Naive thymus-derived CD8-positive, alpha-beta T cell (primary cell): ENCODE data around the gene MYO15B. TPM values are rescaled to one million over a fixed set of nuclear protein-coding genes. Genes with fewer than 3 reads are reported as not detected.

Source experiments
- ATAC-seq, 2 donors: fragments of 150-1000 bp; cut with Tn5 transposase in 1 of 2; sonication (Bioruptor Pico), chemical (Tn5 transposase) in 1 of 2; 1 replicate in 1 of 2; 2 replicates in 1 of 2; pipeline ENCODE4 v1.10.0; 2021; ENCODE audit warnings: mild to moderate bottlenecking in 2 of 2, moderate library complexity in 2 of 2
- POLR2A ChIA-PET: fragments of 350-600 bp; sonication (Branson Sonifier 250); formaldehyde crosslinking; loops from one replicate; lab custom pipeline; 2021; ENCODE audit warnings: antibody characterized with exemption; lab: Charles Lee
- DNase-seq, 10 donors: peaks; one replicate each; pipeline versions ENCODE4 v3.0.0 to v3.0.0-alpha.2; 2020 to 2022
- H3K27ac Mint-ChIP-seq, 10 donors: one replicate each; pipeline ENCODE4 v1.8.0; 2020 to 2022; ENCODE audit warnings: mild to moderate bottlenecking in 10 of 10, mixed read lengths in 10 of 10, moderate library complexity in 4 of 10, inconsistent platforms in 1 of 10
- H3K27me3 Mint-ChIP-seq, 5 donors: one replicate each; pipeline ENCODE4 v1.8.0; 2021 to 2022; ENCODE audit warnings: mixed read lengths in 5 of 5
- H3K36me3 Mint-ChIP-seq, 3 donors: one replicate each; pipeline ENCODE4 v1.8.0; 2020 to 2022; ENCODE audit warnings: mixed read lengths in 3 of 3, mild to moderate bottlenecking in 2 of 3, inconsistent platforms in 1 of 3
- H3K4me1 Mint-ChIP-seq, 4 donors: one replicate each; pipeline ENCODE4 v1.8.0; 2021 to 2022; ENCODE audit warnings: mixed read lengths in 4 of 4
- H3K4me3 Mint-ChIP-seq, 10 donors: one replicate each; pipeline ENCODE4 v1.8.0; 2020 to 2022; ENCODE audit warnings: mild to moderate bottlenecking in 10 of 10, mixed read lengths in 10 of 10, moderate library complexity in 6 of 10, inconsistent platforms in 1 of 10
- H3K9me3 Mint-ChIP-seq, 9 donors: one replicate each; pipeline ENCODE4 v1.8.0; 2020 to 2022; ENCODE audit warnings: mixed read lengths in 9 of 9, mild to moderate bottlenecking in 3 of 9, inconsistent platforms in 1 of 9, moderate library complexity in 1 of 9
- polyA plus RNA-seq, 3 donors: library from polyadenylated mRNA; unstranded; fragments of 300-500 nt; fragmentation: Illumina TruSeq; gene quantifications; one replicate each; pipeline ENCODE4 v1.2.3, GENCODE V29; 2021
- total RNA-seq, 8 experiments: library from RNA in 2 of 8; stranded (reverse) in 2 of 8; gene quantifications; one replicate each; pipeline ENCODE4 v1.2.3 and lab custom pipeline; 2021 to 2026

The MYO15B gene
- total and polyA plus RNA-seq, 5 experiments from 2014 or later, result 1.9 to 418 (median 3.2) TPM

GRCh38 chr17:75652341-75652740 is 64.7 kb downstream of the MYO15B start:
- H3K36me3 Mint-ChIP-seq, result peaks cover 0 to 67% (median 24%) of the 10 kb centered on the region in 3 donors
- POLR2A ChIA-PET, result interaction anchor here (0.6 kb wide), 1 partner anchor 295 kb away, joined by 4 read pairs; no protein-coding TSS in a partner anchor
- no peak for ATAC-seq

GRCh38 chr17:75652934-75653549 is 65.4 kb downstream of the MYO15B start:
- Mint-ChIP-seq H3K4me1 (peaks cover 7 to 13% (median 9%) of the 10 kb centered on the region in 4 donors), H3K27me3 (no peaks in the 10 kb centered on the region), H3K4me3 (peak overlapping the region in 1 of 10 donors; percentile 19), H3K36me3 (peaks cover 0 to 65% (median 25%) of the 10 kb centered on the region in 3 donors), H3K9me3 (no peaks in the 10 kb centered on the region), H3K27ac (peak overlapping the region in 2 of 10 donors; percentile 46 to 52)
- POLR2A ChIA-PET, result interaction anchor here (0.6 to 1.4 kb wide), 2 partner anchors 13 to 294 kb away, joined by 4 to 5 read pairs; partner anchors contain the start of gene RECQL5
- DNase-seq (peak in 9 of 10 donors; percentile 13 to 71 (median 37)), ATAC-seq (peak; percentile 87 to 90)

More at GRCh38 chr17:75652341-75652740, 64.7 kb downstream of the MYO15B start:
- H3K27me3 Mint-ChIP-seq, result no peaks in the 10 kb centered on the region
- no peak for DNase-seq
- H3K27ac Mint-ChIP-seq, result peak overlapping the region in 1 of 10 donors; percentile 57
- no peak overlapping the region for H3K4me3 Mint-ChIP-seq
- no peaks in the 10 kb centered on the region for H3K9me3 Mint-ChIP-seq
- peaks cover 7 to 13% (median 9%) of the 10 kb centered on the region in 4 donors for H3K4me1 Mint-ChIP-seq

GRCh38 chr17:75654176-75654575 is 66.6 kb downstream of the MYO15B start:
- Mint-ChIP-seq H3K4me3 (no peak overlapping the region), H3K9me3 (no peaks in the 10 kb centered on the region), H3K36me3 (peaks cover 0 to 62% (median 21%) of the 10 kb centered on the region in 3 donors), H3K27ac (peak overlapping the region in 1 of 10 donors; percentile 38), H3K4me1 (peaks cover 7 to 13% (median 9%) of the 10 kb centered on the region in 4 donors), H3K27me3 (no peaks in the 10 kb centered on the region)
- ATAC-seq (no peak), DNase-seq (no peak)
- POLR2A ChIA-PET, result interaction anchor here (0.6 to 1.4 kb wide), 3 partner anchors 9 to 66 kb away, joined by 4 to 5 read pairs (median 4); partner anchors contain the start of gene RECQL5

- no peak for ATAC-seq
- H3K4me1 Mint-ChIP-seq, result peaks cover 3 to 6% (median 4%) of the 10 kb centered on the region in 4 donors
- POLR2A ChIA-PET, result interaction anchor here (0.7 kb wide), 1 partner anchor 290 kb away, joined by 3 read pairs; no protein-coding TSS in a partner anchor
- no peaks in the 10 kb centered on the region for H3K9me3 Mint-ChIP-seq
- DNase-seq, result no peak
- no peak overlapping the region for H3K27ac Mint-ChIP-seq
- peaks cover 0 to 51% (median 12%) of the 10 kb centered on the region in 3 donors for H3K36me3 Mint-ChIP-seq
- no peak overlapping the region for H3K4me3 Mint-ChIP-seq
- H3K27me3 Mint-ChIP-seq, result no peaks in the 10 kb centered on the region
Measured at GRCh38 chr17:75658237-75658636, 70.6 kb downstream of the MYO15B start.

DNA sequence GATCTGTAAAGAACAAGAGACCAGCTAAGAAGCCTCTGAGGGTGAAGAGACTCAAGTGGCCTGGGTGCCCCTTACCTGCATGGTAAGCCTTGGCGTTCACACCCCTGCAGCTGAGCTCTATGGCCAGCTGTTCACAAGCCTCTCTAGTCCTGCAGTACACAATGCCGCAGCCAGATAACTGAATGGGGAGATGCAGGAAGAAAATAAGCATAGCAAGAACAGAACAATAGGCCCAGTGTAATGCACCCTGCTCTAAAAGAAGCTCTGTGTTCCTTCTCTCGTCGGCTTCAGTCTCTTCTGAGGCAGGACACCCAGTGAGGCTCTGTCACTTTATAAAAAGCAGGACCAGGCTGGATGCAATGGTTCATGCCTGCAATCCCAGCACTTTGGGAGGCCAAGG is 73.9 kb downstream of the MYO15B start:
- Mint-ChIP-seq H3K9me3 (no peaks in the 10 kb centered on the region), H3K36me3 (peaks cover 0 to 44% (median 14%) of the 10 kb centered on the region in 3 donors), H3K27me3 (no peaks in the 10 kb centered on the region), H3K4me1 (peaks cover 0 to 23% (median 11%) of the 10 kb centered on the region in 4 donors), H3K4me3 (peak overlapping the region in 1 of 10 donors; percentile 34), H3K27ac (no peak overlapping the region)
- POLR2A ChIA-PET, result no interaction called here
- ATAC-seq (no peak), DNase-seq (no peak)

DNA sequence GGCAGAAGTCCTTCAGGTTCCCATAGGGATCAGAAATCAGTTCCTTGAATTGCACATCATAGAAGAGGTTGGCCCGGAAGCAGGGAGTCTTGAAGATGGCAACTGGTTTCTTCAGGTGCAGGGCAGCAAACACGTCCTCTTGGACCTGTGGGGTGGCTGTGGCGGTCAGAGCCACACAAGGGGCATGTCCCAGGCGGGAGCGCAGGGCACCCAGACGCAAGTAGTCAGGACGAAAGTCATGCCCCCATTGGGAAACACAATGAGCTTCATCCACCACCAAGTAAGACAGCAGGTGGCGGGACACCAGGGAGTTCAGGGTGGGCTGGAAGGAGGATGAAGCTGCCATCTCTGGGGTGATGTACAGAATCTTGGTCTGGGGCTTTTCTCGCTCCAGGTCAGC is 74.9 kb downstream of the MYO15B start:
- POLR2A ChIA-PET, result interaction anchor here (0.6 to 0.9 kb wide), 2 partner anchors 9 to 528 kb away, joined by 3 read pairs; no protein-coding TSS in a partner anchor
- H3K36me3 Mint-ChIP-seq, result peaks cover 0 to 36% (median 13%) of the 10 kb centered on the region in 3 donors

GRCh38 chr17:75664099-75664549 is 76.5 kb downstream of the MYO15B start:
- Mint-ChIP-seq H3K9me3 (no peaks in the 10 kb centered on the region), H3K36me3 (peaks cover 0 to 40% (median 13%) of the 10 kb centered on the region in 3 donors), H3K27me3 (no peaks in the 10 kb centered on the region), H3K27ac (peak overlapping the region in 3 of 10 donors; percentile 23 to 74 (median 36)), H3K4me1 (peaks cover 7 to 23% (median 13%) of the 10 kb centered on the region in 4 donors), H3K4me3 (peak overlapping the region in 2 of 10 donors; percentile 2 to 43)
- POLR2A ChIA-PET, result interaction anchor here (0.7 kb wide), 1 partner anchor 223 kb away, joined by 4 read pairs; no protein-coding TSS in a partner anchor
- no peak for DNase-seq
- no peak for ATAC-seq

More for the DNA sequence above, 74.9 kb downstream of the MYO15B start:
- Mint-ChIP-seq H3K27ac (no peak overlapping the region), H3K4me1 (peaks cover 0 to 23% (median 11%) of the 10 kb centered on the region in 4 donors), H3K27me3 (no peaks in the 10 kb centered on the region), H3K9me3 (no peaks in the 10 kb centered on the region), H3K4me3 (no peak overlapping the region)
- DNase-seq (no peak), ATAC-seq (no peak)

GRCh38 chr17:75665981-75666380 is 78.4 kb downstream of the MYO15B start:
- POLR2A ChIA-PET, result interaction anchor here (0.6 to 2.4 kb wide), 11 partner anchors 9 to 395 kb away, joined by 3 to 13 read pairs (median 5); partner anchors contain the start of genes MIF4GD, TMEM94 and WBP2
- no peak for DNase-seq
- Mint-ChIP-seq H3K36me3 (peaks cover 0 to 52% (median 18%) of the 10 kb centered on the region in 3 donors), H3K27me3 (no peaks in the 10 kb centered on the region), H3K27ac (peak overlapping the region in 7 of 10 donors; percentile 18 to 84 (median 60)), H3K4me1 (peaks cover 13 to 33% (median 20%) of the 10 kb centered on the region in 4 donors), H3K4me3 (peak overlapping the region in 7 of 10 donors; percentile 12 to 76 (median 54)), H3K9me3 (no peaks in the 10 kb centered on the region)
- ATAC-seq, result no peak

- Mint-ChIP-seq H3K4me1 (peaks cover 16 to 34% (median 23%) of the 10 kb centered on the region in 4 donors), H3K36me3 (peaks cover 0 to 53% (median 13%) of the 10 kb centered on the region in 3 donors), H3K27ac (peak within 1 kb of the TSS in 7 of 10 donors; percentile 18 to 84 (median 60)), H3K9me3 (no peaks in the 10 kb centered on the region), H3K4me3 (peak within 1 kb of the TSS in 7 of 10 donors; percentile 12 to 76 (median 60)), H3K27me3 (no peaks in the 10 kb centered on the region)
- peak; percentile 95 to 99 (median 96) for DNase-seq
- peak; percentile 100 for ATAC-seq
- POLR2A ChIA-PET, result interaction anchor here (0.6 to 2.4 kb wide), 22 partner anchors 9 to 1060 kb away, joined by 3 to 13 read pairs (median 4); partner anchors contain the start of genes FDXR, ITGB4, METTL23 and MIF4GD
Measured at GRCh38 chr17:75666959-75667790, 79.6 kb downstream of the MYO15B start, which contains the start of the genes RECQL5 and SAP30BP. TSS of gene RECQL5 (minus strand) at chr17:75667154. CDS start at chr17:75666557, 597 bp downstream. TSS of gene SAP30BP (plus strand) at chr17:75667338. CDS start at chr17:75667373, 35 bp downstream.

DNA sequence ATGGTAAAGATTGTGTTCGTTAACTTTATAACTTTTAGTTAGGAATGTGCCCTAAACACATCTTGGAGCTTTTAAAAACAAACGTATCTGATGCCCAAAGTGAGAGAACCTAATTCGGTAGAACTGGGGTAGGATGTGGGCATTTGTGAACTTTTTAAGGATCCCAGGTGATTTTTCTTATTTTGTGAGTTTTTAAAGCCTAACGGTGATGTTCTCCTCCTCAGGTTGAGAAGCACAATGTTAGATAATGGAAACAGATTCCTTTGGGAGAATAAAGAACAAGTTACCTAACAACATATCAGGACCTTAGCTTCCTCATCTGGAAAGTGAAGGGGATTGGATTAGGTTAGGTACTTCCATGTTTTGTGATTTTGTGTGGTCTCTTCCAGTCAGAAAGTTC is 80.2 kb downstream of the MYO15B start:
- DNase-seq (no peak), ATAC-seq (no peak)
- POLR2A ChIA-PET, result interaction anchor here (0.9 to 2.4 kb wide), 8 partner anchors 9 to 1059 kb away, joined by 3 to 13 read pairs (median 4); partner anchors contain the start of genes ITGB4, METTL23 and WBP2
- H3K4me1 Mint-ChIP-seq, result peaks cover 14 to 34% (median 21%) of the 10 kb centered on the region in 4 donors
- no peak overlapping the region for H3K27ac Mint-ChIP-seq
- H3K4me3 Mint-ChIP-seq, result no peak overlapping the region
- no peaks in the 10 kb centered on the region for H3K9me3 Mint-ChIP-seq
- H3K36me3 Mint-ChIP-seq, result peaks cover 0 to 53% (median 8%) of the 10 kb centered on the region in 3 donors
- H3K27me3 Mint-ChIP-seq, result no peaks in the 10 kb centered on the region

DNA sequence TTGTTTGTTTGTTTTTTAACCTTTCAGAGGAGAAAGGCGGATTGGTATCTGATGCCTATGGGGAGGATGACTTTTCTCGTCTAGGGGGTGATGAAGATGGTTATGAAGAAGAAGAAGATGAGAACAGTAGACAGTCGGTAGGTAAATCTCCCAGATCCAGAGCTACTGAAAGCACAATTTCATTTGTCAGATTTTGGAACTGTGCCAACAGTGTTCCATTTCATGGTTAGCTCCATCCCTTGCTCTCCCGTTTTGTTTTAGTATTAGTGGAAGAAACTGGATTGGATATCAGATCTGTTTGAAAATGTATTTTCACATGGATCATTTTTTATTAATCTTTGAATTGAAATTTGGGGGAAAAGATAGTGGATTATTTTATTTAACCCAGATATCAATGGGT is 80.9 kb downstream of the MYO15B start:
- ATAC-seq (no peak), DNase-seq (no peak)
- no peaks in the 10 kb centered on the region for H3K9me3 Mint-ChIP-seq
- no peaks in the 10 kb centered on the region for H3K27me3 Mint-ChIP-seq
- peak overlapping the region in 3 of 10 donors; percentile 38 to 85 (median 57) for H3K27ac Mint-ChIP-seq
- POLR2A ChIA-PET, result interaction anchor here (0.5 to 2.4 kb wide), 2 partner anchors 20 to 59 kb away, joined by 3 to 13 read pairs; no protein-coding TSS in a partner anchor
- peaks cover 0 to 59% (median 8%) of the 10 kb centered on the region in 3 donors for H3K36me3 Mint-ChIP-seq
- H3K4me3 Mint-ChIP-seq, result peak overlapping the region in 1 of 10 donors; percentile 60
- peaks cover 14 to 34% (median 22%) of the 10 kb centered on the region in 4 donors for H3K4me1 Mint-ChIP-seq
